Activated CD4-positive, alpha-beta T cell treated with anti-CD3 and anti-CD28 coated beads, Interleukin-2, amount 10 ng/mL, durations not matched to agents 24 days and 14 days (primary cell): ENCODE data around the gene AGRP. TPM values are rescaled to one million over a fixed set of nuclear protein-coding genes. Genes with fewer than 3 reads are reported as not detected.
A peak's percentile ranks its signal among the peaks of the same experiment; 100 is the strongest.

ENCODE experiments used
- DNase-seq: peaks from one replicate; pipeline ENCODE4 v3.0.0; 2022
- H3K27ac Mint-ChIP-seq: one replicate; pipeline ENCODE4 v1.8.0; 2022; ENCODE audit warnings: mild to moderate bottlenecking, mixed read lengths
- H3K27me3 Mint-ChIP-seq: one replicate; pipeline ENCODE4 v1.8.0; 2022; ENCODE audit warnings: mixed read lengths
- H3K36me3 Mint-ChIP-seq: one replicate; pipeline ENCODE4 v1.8.0; 2022; ENCODE audit warnings: low read depth, mild to moderate bottlenecking, mixed read lengths
- H3K4me1 Mint-ChIP-seq: one replicate; pipeline ENCODE4 v1.8.0; 2021; ENCODE audit warnings: mixed read lengths
- H3K4me3 Mint-ChIP-seq: one replicate; pipeline ENCODE4 v1.8.0; 2022; ENCODE audit warnings: mild to moderate bottlenecking, moderate library complexity, mixed read lengths
- H3K9me3 Mint-ChIP-seq: one replicate; pipeline ENCODE4 v1.8.0; 2021; ENCODE audit warnings: mixed read lengths
- intact Hi-C: fragments of 100-400 bp; cut with micrococcal nuclease; formaldehyde crosslinking; loops from one replicate; pipeline ENCODE4 v1.15.1; 2023
- total RNA-seq: library from RNA; stranded (reverse); gene quantifications from 2 replicates; pipeline ENCODE4 v1.2.3, GENCODE V29; 2022

The AGRP gene
- total RNA-seq, 1 donor from 2014 or later, result not detected

- intact Hi-C loops, result no loop called here
- no peaks in the 10 kb centered on the region for H3K9me3 Mint-ChIP-seq
- H3K4me1 Mint-ChIP-seq, result peaks cover 3% of the 10 kb centered on the region
- H3K27me3 Mint-ChIP-seq, result no peaks in the 10 kb centered on the region
- DNase-seq, result no peak
- no peak overlapping the region for H3K27ac Mint-ChIP-seq
- peaks cover 2% of the 10 kb centered on the region for H3K36me3 Mint-ChIP-seq
- H3K4me3 Mint-ChIP-seq, result no peak overlapping the region
Measured at GRCh38 chr16:67463691-67464090, 19.7 kb downstream of the AGRP start.

GRCh38 chr16:67463059-67463458 lies 20.3 kb downstream of the AGRP start:
- intact Hi-C loops, result no loop called here
- Mint-ChIP-seq H3K27ac (no peak overlapping the region), H3K4me1 (peaks cover 3% of the 10 kb centered on the region), H3K27me3 (no peaks in the 10 kb centered on the region), H3K9me3 (no peaks in the 10 kb centered on the region), H3K4me3 (no peak overlapping the region), H3K36me3 (peaks cover 4% of the 10 kb centered on the region)
- no peak for DNase-seq

- Mint-ChIP-seq H3K36me3 (peaks cover 4% of the 10 kb centered on the region), H3K4me3 (no peak overlapping the region), H3K9me3 (no peaks in the 10 kb centered on the region), H3K27me3 (no peaks in the 10 kb centered on the region), H3K4me1 (peaks cover 3% of the 10 kb centered on the region), H3K27ac (no peak overlapping the region)
- DNase-seq, result no peak
- intact Hi-C loops, result no loop called here
Measured at GRCh38 chr16:67462279-67462655, 21.1 kb downstream of the AGRP start.

GRCh38 chr16:67461600-67462278 lies 21.6 kb downstream of the AGRP start:
- Mint-ChIP-seq H3K9me3 (no peaks in the 10 kb centered on the region), H3K4me3 (no peak overlapping the region), H3K27ac (no peak overlapping the region), H3K4me1 (peaks cover 3% of the 10 kb centered on the region), H3K27me3 (no peaks in the 10 kb centered on the region), H3K36me3 (peaks cover 4% of the 10 kb centered on the region)
- intact Hi-C loops, result no loop called here
- DNase-seq, result no peak

- intact Hi-C loops, result no loop called here
Measured at GRCh38 chr16:67460961-67461360, 22.4 kb downstream of the AGRP start.

GRCh38 chr16:67460168-67460567 lies 23.2 kb downstream of the AGRP start:
- H3K36me3 Mint-ChIP-seq, result peaks cover 4% of the 10 kb centered on the region
- H3K27ac Mint-ChIP-seq, result no peak overlapping the region
- intact Hi-C loops, result no loop called here
- no peaks in the 10 kb centered on the region for H3K9me3 Mint-ChIP-seq
- peaks cover 3% of the 10 kb centered on the region for H3K4me1 Mint-ChIP-seq
- H3K4me3 Mint-ChIP-seq, result no peak overlapping the region
- H3K27me3 Mint-ChIP-seq, result no peaks in the 10 kb centered on the region
- DNase-seq, result no peak

More at GRCh38 chr16:67460961-67461360, 22.4 kb downstream of the AGRP start:
- Mint-ChIP-seq H3K4me1 (peaks cover 3% of the 10 kb centered on the region), H3K27ac (no peak overlapping the region), H3K9me3 (no peaks in the 10 kb centered on the region), H3K27me3 (no peaks in the 10 kb centered on the region), H3K4me3 (no peak overlapping the region), H3K36me3 (peaks cover 4% of the 10 kb centered on the region)
- DNase-seq, result no peak

- Mint-ChIP-seq H3K27me3 (no peaks in the 10 kb centered on the region), H3K9me3 (no peaks in the 10 kb centered on the region), H3K4me1 (peaks cover 3% of the 10 kb centered on the region), H3K27ac (no peak overlapping the region), H3K4me3 (no peak overlapping the region), H3K36me3 (peaks cover 4% of the 10 kb centered on the region)
- intact Hi-C loops, result no loop called here
- DNase-seq, result no peak
Measured at GRCh38 chr16:67459861-67460150, 23.5 kb downstream of the AGRP start.

- H3K4me3 Mint-ChIP-seq, result no peak overlapping the region
Measured at GRCh38 chr16:67459066-67459860, 24.1 kb downstream of the AGRP start.

GRCh38 chr16:67458121-67458641 lies 25.2 kb downstream of the AGRP start:
- Mint-ChIP-seq H3K27ac (no peak overlapping the region), H3K36me3 (peaks cover 4% of the 10 kb centered on the region), H3K27me3 (no peaks in the 10 kb centered on the region), H3K9me3 (no peaks in the 10 kb centered on the region), H3K4me3 (no peak overlapping the region), H3K4me1 (peaks cover 4% of the 10 kb centered on the region)
- DNase-seq, result no peak
- intact Hi-C loops, result no loop called here

More at GRCh38 chr16:67459066-67459860, 24.1 kb downstream of the AGRP start:
- Mint-ChIP-seq H3K27me3 (no peaks in the 10 kb centered on the region), H3K9me3 (no peaks in the 10 kb centered on the region), H3K4me1 (peaks cover 3% of the 10 kb centered on the region), H3K36me3 (peaks cover 4% of the 10 kb centered on the region), H3K27ac (peak overlapping the region; percentile 1)
- DNase-seq, result no peak
- intact Hi-C loops, result no loop called here

- no peaks in the 10 kb centered on the region for H3K27me3 Mint-ChIP-seq
- intact Hi-C loops, result no loop called here
- H3K27ac Mint-ChIP-seq, result no peak overlapping the region
- DNase-seq, result no peak
- no peak overlapping the region for H3K4me3 Mint-ChIP-seq
- H3K9me3 Mint-ChIP-seq, result no peaks in the 10 kb centered on the region
- H3K36me3 Mint-ChIP-seq, result peaks cover 4% of the 10 kb centered on the region
- H3K4me1 Mint-ChIP-seq, result peaks cover 4% of the 10 kb centered on the region
Measured at GRCh38 chr16:67457611-67458010, 25.7 kb downstream of the AGRP start.

GRCh38 chr16:67456391-67457081 lies 26.8 kb downstream of the AGRP start:
- Mint-ChIP-seq H3K4me1 (peaks cover 4% of the 10 kb centered on the region), H3K9me3 (no peaks in the 10 kb centered on the region), H3K27ac (no peak overlapping the region), H3K27me3 (no peaks in the 10 kb centered on the region), H3K36me3 (peaks cover 3% of the 10 kb centered on the region), H3K4me3 (no peak overlapping the region)
- intact Hi-C loops, result no loop called here
- no peak for DNase-seq

GRCh38 chr16:67454852-67455251 lies 28.5 kb downstream of the AGRP start:
- peaks cover 4% of the 10 kb centered on the region for H3K4me1 Mint-ChIP-seq
- DNase-seq, result no peak
- no peak overlapping the region for H3K4me3 Mint-ChIP-seq
- H3K27ac Mint-ChIP-seq, result no peak overlapping the region
- intact Hi-C loops, result no loop called here
- H3K27me3 Mint-ChIP-seq, result no peaks in the 10 kb centered on the region
- no peaks in the 10 kb centered on the region for H3K9me3 Mint-ChIP-seq
- H3K36me3 Mint-ChIP-seq, result peaks cover 2% of the 10 kb centered on the region

- Mint-ChIP-seq H3K4me3 (no peak overlapping the region), H3K9me3 (no peaks in the 10 kb centered on the region)
Measured at GRCh38 chr16:67454104-67454503, 29.2 kb downstream of the AGRP start.

More at GRCh38 chr16:67454104-67454503, 29.2 kb downstream of the AGRP start:
- DNase-seq, result no peak
- H3K27ac Mint-ChIP-seq, result no peak overlapping the region
- peaks cover 3% of the 10 kb centered on the region for H3K36me3 Mint-ChIP-seq
- intact Hi-C loops, result no loop called here
- H3K4me1 Mint-ChIP-seq, result peaks cover 4% of the 10 kb centered on the region
- no peaks in the 10 kb centered on the region for H3K27me3 Mint-ChIP-seq
